Sciatic nerve (tissue), 2 donors: Measurements from ENCODE around the gene RPL13. TPM values are rescaled to one million over a fixed set of nuclear protein-coding genes. Genes with fewer than 3 reads are reported as not detected.
A peak's percentile ranks its signal among the peaks of the same experiment; 100 is the strongest.

Source experiments
- ATAC-seq: fragments of 200-7000 bp; cut with Tn5 transposase; one replicate; pipeline ENCODE4 v1.9.1; 2020; ENCODE audit warnings: mild to moderate bottlenecking, moderate library complexity
- DNase-seq: peaks from one replicate; pipeline ENCODE4 v3.0.0-alpha.2; 2020; ENCODE audit warnings: low spot score
- intact Hi-C: fragments of 100-400 bp; cut with DNase I; formaldehyde crosslinking; loops from one replicate; pipeline ENCODE4 v1.14.2; 2022
- total RNA-seq: library from RNA; stranded (reverse); fragmentation: NEBNext Ultra II Directional; extraction: Animal tissue kit (Norgen Biotek cat#: 25700); gene quantifications from one replicate; pipeline ENCODE4 v1.2.1, GENCODE V29; 2021
- donor health status: DM: no; HTN: no; CAD: no.
- donor health status: DM: no; HTN: no; CAD: no.

Gene RPL13
- 1,500 TPM for total RNA-seq

DNA sequence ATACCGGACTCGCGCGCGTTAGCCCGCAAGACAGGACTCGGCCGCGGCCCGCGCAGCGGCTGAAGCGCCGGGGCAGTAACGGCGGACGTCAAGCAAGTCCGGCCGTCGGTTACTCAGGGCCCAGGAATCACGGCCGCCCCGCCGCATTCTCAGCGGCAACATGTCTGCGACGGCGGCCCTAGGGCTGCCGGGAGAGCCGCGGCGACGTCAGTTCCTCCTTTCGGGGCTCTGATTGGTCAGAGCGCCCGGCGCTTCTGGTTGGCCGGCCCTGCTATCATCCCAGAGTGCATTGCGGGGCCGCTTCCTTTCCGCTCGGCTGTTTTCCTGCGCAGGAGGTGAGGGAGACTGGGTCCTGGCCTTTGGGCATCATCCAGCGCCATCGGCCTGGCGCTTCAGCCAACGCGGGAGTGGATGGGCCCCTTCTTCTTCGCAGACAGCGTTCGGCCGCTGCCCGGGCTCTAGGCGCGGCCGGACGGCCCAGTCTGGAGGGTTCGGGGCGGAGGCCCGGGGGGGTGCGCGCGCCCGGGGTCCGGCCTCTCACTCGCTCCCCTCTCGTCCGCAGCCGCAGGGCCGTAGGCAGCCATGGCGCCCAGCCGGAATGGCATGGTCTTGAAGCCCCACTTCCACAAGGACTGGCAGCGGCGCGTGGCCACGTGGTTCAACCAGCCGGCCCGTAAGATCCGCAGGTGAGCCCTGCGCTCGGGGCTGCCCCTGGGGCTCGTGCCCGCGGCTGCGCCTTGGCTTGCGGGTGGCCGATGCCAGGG lies at the start of gene RPL13:
Gene RPL13, plus strand, starts transcription at position 305 of the 764 bp plus-strand sequence. Its CDS starts 278 bp downstream, at position 583.
- DNase-seq, result peak; percentile 96
- intact Hi-C loops, result no loop called here
- ATAC-seq, result peak; percentile 98

DNA sequence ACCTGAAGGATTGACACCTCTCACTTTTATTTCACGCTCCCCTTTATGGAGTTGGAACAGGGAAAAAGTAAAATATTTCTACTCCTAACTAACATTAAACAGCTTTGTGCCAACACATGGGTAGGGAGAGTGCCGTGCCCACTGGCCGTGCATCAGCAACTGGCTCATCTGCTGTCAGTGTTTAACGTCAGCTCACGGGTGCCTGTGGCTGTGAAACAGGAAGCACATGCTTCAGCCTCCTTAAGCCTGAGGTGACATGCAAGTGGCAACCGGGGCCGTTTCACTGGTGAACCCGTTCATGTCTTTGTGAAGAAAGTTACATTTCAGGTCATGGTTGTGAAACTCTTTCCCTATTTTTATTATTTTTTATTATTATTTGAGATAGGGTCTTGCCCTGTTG lies 49.1 kb upstream of the RPL13 start:
- ATAC-seq, result no peak

DNA sequence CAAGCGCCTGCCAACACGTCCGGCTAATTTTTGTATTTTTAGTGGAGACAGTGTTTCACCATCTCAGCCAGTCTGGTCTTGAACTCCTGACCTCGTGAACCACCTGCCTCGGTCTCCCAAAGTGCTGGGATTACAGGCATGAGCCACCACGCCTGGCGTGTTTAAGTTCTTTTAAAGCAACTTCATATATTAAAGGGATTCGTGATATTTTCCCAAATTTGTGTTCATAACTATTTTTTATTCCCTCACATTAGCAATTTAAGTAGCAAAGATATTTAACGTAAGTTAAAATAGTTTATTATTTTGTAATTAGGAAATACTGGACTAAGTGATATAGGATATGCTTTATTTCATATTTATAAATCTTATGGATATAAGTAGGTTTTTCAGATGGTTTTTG lies 48.0 kb upstream of the RPL13 start:
- ATAC-seq (no peak), DNase-seq (no peak)
- intact Hi-C loops, result no loop called here

More for the DNA sequence above, 49.1 kb upstream of the RPL13 start:
- intact Hi-C loops, result no loop called here
- no peak for DNase-seq

DNA sequence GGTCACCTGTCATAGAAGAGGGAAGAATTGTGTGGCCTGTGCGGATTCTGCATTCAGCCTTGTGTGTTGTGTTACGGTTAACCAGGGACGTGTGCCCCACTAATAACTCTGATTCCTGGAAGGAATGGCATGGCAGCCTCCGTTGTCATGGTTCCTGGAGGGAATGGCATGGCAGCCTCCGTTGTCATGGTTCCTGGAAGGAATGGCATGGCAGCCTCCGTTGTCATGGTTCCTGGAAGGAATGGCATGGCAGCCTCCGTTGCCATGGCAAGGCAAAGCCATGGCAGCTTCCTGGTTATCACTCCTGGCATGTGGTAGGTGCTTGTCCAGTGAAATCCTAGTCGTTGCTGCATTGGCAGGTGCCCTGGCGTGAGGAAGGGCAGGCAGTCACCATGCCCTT lies 43.4 kb upstream of the RPL13 start:
- no peak for ATAC-seq
- no peak for DNase-seq
- intact Hi-C loops, result no loop called here

DNA sequence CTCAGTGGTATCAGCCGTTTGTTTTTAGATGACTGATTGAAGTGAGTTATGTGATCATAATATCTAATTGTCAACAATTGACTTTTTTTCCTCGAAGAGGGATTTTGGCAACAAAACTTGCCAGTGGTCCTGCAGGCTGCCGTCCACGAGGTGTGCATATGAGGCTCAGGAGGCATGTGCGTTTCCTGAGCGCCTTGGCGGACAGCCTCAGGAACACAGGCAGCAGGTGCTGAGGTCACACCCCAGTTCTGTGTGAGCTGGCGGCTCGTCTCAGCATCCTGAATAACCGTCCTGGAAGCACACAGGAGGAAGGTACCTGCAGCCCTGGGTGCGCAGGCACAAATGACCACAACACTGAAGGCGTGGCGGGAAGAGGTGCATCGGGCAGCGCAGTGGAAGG lies 40.6 kb upstream of the RPL13 start:
- intact Hi-C loops, result no loop called here
- DNase-seq, result no peak

DNA sequence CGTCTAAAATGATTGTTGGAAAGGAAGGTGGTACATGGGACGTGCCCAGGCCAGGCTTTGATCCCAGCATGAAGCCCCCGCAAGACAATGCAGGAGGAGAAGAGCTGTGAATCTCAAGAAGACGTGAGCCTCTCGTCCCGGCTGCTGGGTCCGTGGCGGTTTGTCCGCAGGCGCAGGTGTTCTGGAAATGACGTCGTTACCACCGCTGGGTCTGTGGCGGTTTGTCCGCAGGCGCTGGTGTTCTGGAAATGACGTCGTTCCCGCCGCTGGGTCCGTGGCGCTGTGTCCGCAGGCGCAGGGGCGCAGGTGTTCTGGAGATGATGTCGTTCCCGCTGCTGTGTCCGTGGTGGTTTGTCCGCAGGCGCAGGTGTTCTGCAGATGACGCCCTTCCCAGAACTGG lies 38.2 kb upstream of the RPL13 start:
- intact Hi-C loops, result no loop called here
- DNase-seq (no peak), ATAC-seq (no peak)

More for the DNA sequence above, 40.6 kb upstream of the RPL13 start:
- ATAC-seq, result no peak

DNA sequence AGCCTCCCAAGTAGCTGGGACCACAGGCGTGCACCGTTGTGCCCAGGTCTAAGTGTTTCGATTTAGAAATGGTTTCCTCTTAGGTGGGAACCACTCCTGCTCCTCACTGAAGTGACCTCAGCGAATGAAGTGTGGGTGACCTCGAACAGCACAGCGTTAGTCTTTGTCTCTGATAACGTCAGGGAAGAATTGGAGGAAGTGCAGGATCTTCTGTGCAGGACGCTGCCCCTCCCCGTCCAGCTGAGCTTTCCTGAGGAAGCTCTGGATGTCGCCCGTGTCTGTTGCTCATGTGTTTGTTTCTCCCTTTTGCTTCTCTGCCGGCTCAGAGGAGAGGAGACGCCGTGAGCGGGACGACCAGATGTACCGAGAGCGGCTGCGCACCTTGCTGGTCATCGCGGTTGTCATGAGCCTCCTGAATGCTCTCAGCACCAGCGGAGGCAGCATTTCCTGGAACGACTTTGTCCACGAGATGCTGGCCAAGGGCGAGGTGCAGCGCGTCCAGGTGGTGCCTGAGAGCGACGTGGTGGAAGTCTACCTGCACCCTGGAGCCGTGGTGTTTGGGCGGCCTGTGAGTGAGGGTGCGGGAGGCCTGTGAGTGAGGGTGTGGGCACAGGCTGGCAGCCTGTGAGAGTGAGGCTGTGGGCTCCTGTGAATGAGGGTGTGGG lies 36.7 kb upstream of the RPL13 start:
- DNase-seq (no peak), ATAC-seq (no peak)

DNA sequence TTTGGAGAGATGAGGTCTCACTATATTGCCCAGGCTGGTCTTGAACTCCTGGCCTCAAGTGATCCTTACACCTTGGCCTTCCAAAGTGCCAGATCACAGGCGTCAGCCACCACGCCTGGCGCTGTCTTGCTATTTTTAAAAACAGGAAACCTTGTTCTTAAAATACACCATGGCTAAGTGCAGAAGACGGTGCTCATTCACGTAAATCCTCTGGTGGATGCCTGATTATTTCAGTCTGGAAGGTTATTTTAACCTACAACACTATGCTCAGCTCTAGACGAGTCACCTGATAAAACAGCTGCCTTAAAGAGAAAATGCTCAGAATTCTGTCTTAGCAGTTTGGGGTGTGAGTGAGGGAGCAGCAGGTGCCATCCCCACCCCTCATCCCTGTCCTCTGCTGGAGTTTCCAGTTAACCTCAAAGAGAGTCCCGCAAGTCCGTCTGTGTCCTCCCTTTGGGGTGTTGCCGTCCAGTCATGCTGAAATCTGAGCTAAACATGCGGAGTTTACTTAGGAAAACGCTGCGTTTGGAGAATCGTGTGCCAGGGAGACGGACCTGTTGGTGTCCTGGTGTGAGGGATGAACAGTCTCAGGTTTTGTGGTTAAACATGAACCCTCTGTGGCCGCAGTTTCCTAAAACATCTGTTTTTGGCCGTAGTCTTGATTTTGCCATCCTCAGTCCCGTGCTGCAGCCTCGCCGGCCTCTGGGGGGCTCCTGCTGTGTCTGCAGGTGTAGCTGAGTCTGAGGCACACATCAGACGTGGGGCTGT lies 35.2 kb upstream of the RPL13 start:
- DNase-seq, result no peak
- ATAC-seq, result no peak
- intact Hi-C loops, result no loop called here

More for the DNA sequence above, 36.7 kb upstream of the RPL13 start:
- intact Hi-C loops, result no loop called here

DNA sequence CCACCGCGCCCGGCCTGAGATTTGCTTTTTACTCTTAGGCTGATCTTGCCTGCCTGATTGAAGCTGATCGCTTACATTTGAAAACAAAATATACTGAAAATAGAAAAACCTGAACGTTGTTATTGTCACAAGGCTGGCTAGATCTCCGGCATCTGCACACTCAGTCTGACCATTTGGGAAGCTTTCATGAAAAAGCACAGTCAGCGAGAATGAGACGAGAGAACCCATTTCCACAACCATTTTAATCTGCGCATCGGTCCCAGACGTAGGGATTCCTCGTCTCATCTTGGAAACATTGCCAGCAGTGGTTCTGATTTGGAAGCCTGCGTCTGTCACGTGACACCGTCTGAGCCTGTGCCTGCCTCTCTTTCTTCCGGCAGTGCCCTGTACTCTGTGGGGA lies 31.4 kb upstream of the RPL13 start:
- no peak for DNase-seq
- intact Hi-C loops, result no loop called here
- ATAC-seq, result no peak

DNA sequence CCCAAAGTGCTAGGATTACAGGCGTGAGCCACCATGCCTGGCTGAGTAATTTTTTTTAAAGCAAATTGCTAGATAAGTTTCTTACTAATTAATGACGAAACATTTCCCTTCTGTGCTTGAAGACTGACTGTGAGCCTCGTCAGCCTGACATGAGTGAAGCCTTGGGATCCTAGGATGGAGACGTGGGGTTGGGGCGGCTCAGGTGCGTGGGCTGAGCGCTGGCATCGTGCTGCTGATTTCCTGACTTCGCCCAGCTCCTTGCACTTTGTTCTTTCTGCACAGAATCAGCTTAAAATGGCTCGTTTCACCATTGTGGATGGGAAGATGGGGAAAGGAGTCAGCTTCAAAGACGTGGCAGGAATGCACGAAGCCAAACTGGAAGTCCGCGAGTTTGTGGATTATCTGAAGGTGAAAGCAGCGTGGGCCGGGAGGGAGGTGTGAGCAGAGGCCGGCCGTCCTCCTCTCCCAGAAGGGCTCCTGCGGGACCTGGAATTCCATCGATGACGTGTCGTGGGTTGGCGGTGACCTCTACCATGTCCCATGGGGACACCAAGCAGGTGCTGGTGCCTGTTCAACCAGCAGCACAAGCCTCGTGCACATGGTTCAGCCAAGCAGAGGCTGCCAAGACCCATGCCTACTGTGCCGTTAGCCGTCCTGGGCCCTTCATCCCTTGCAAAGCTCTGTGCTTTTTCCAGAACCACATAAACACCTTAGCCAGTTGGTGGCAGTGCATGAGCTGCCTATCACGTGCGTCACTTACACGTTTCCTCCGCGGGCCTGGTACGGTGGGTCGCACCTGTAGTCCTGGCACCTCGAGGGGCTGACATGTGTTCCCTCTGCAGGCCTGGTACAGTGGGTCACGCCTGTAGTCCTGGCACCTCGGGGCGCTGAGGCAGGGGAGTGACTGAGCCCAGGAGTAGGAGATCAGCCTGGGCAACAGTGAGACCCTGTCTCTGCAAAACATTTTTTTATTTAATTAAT lies 29.8 kb upstream of the RPL13 start:
- intact Hi-C loops, result no loop called here
- DNase-seq, result no peak
- ATAC-seq, result no peak

DNA sequence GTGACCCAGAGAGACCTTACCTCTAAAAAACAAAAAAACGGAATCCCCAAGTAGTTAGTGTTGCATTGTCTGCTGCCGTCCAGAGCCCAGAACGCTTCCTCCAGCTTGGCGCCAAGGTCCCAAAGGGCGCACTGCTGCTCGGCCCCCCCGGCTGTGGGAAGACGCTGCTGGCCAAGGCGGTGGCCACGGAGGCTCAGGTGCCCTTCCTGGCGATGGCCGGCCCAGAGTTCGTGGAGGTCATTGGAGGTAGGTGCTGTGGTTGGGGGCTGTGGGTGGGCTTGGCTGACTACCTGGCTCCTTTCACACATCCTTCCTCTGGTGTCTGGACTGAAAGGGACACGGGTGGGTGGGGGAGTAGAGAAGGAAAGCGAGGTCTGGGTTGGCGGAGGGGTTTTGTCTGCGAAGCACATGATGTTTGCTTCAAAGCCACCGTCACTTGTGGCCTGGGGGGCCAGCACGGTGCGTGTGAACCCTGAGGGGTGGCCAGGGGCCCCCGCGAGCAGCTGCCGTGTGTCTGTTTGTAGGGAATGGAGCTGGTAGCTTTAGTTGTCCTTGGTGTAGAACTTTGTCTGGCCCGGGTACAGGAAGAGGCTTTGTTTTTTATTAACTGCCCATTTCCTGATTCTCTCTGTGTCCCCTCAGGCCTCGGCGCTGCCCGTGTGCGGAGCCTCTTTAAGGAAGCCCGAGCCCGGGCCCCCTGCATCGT lies 28.5 kb upstream of the RPL13 start:
- intact Hi-C loops, result no loop called here
- ATAC-seq, result no peak
- no peak for DNase-seq

DNA sequence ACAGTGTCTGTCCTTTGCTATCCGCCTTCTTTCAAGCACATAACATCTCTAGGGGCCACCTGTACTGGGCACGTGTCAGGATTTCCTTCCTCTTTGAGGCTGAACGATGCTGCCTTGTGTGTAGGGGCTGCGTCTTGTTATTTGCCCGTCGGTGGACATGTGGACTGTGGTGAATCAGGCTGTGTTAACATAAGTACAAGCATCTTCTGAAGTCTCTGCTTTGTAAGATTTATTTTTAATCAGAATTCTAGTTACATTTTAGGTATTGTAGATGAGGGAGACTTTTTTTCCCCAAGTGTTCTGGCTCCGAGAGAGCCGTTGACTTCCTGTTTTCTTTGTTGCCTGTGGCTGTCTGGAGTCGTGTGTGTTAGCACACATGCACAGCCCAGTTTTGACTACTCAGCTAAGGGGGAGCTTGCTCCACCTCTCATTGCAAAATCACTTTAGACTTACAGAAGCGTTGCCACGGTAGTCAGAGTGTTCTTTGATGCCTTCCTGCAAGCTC lies 26.2 kb upstream of the RPL13 start:
- intact Hi-C loops, result no loop called here
- DNase-seq (no peak), ATAC-seq (peak; percentile 80)

DNA sequence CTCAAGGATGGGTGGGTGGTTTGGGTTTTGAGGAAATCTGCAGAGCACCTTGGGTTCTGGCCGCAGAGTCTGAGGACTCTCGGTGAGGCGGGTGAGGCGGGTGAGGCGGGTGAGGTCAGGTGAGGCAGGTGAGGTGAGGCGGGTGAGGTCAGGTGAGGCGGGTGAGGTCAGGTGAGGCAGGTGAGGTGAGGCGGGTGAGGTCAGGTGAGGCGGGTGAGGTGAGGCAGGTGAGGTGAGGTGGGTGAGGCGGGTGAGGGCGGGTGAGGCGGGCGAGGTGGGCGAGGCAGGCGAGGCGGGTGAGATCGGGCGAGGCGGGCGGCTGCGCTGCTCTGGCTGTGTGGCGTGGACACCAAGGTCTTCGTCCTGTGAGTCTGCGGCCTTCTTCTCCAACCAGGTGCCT lies 24.1 kb upstream of the RPL13 start:
- DNase-seq, result no peak
- no peak for ATAC-seq

DNA sequence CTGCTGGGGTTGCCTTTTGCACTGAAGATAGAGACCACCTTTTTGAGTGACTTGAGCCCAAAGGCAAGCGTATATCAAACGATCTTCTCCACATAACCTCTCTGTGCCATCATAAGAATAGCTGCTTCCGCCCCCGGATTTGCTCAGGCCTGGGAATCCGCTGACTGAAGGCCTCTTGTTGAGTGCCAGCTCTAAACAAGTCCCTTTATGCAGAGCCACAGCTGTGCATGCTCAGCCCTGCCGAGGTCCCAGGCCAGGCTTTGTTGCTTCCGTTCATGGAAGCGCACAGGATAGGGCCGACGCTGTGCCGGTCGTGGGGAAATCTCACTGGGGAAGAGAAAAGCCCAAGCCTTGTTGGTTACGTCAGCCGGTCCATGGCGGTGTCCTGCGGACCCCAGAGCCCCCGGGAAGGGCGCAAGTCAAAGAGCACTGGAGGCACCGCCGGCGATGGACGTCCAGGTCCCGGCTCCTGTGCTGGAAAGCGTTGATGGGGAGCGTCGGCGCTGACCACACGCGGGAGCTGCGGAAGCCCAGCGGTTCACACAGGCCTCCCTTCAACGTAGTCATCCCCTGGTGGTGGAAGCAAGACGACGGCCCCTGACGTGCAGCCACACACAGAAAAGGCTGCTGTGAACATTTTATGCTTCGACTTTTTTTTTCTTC lies 23.5 kb upstream of the RPL13 start:
- DNase-seq, result no peak
- intact Hi-C loops, result no loop called here
- ATAC-seq, result peak; percentile 57

More for the DNA sequence above, 24.1 kb upstream of the RPL13 start:
- intact Hi-C loops, result no loop called here

DNA sequence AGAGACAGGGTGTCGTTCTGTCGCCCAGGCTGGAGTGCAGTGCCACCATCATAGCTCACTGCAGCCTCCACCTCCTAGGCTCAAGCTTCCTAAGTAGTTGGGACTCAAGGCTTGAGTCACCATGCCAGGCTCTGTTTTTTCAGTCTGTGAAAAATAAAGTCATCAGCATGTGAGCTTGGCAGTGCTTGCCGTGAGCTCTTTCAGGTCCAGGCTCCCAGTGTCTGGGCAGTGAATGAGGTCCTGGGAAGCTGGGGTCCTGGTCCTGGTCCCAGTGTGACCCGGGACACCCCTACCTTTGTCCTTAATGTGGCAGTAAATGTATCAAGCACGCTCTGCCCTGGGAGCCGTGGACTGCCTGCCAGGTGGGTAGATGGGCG lies 22.9 kb upstream of the RPL13 start:
- intact Hi-C loops, result no loop called here
- ATAC-seq, result no peak

DNA sequence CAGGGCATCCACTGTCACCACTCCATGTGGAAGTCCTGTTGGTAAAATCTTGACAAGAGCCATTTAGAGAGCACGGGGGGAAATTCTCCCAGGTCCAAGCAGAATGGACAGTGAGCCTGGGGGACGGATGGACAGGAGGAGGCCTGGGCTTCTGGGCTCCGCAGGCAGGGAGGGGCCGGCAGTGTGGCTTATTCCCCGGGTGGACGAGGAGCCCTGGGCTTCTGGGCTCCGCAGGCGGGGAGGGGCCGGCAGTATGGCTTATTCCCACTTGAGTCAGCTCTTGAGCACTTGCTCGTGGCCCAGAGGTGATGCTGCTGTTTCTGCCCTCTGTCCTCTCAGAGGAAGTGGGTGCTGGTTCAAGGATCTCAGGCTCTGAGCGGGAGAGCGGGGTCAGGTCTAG lies 22.2 kb upstream of the RPL13 start:
- DNase-seq, result no peak
- ATAC-seq, result no peak
- intact Hi-C loops, result no loop called here

More for the DNA sequence above, 22.9 kb upstream of the RPL13 start:
- no peak for DNase-seq

DNA sequence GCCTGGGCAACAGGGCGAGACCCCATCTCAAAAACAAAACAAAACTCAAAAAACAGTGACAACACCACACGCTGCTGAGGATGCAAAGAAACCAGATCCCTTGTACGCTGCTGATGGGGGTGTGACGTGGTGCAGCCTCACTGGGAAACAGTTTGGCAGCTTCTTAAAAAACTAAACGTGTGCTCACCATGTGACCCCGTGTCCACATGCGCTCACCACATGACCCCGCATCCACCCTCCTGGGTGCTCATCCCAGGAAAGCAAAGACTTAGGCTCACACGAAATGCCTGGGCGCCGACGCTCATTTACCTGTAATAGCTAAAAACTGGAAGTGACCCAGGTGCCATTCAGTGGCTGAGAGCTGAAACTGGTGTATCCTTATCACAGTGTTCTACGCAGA lies 19.9 kb upstream of the RPL13 start:
- no peak for ATAC-seq
- intact Hi-C loops, result no loop called here
- no peak for DNase-seq

DNA sequence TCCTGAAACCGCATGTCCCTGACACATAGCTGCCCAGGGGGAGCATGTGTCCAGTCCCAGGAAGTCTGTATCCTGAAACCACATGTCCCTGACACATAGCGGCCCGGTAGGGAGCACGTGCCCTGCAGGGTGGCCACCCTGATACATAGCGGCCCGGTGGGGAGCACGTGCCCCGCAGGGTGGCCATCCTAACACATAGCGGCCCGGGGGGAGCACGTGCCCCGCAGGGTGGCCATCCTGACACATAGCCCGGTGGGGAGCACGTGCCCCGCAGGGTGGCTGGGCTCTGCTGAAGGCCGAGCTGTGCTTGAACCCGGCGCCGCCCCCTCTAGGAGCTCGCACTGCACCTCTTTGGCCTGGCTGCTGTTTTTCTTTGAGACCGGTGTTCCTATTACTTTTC lies 18.7 kb upstream of the RPL13 start:
- no peak for ATAC-seq
- DNase-seq, result no peak
- intact Hi-C loops, result no loop called here
